Bronchial epithelial cell (primary cell): ENCODE data around the gene PKNOX2. TPM values are rescaled to one million over a fixed set of nuclear protein-coding genes. Genes with fewer than 3 reads are reported as not detected.

Experiments used
- DNase-seq: peaks from one replicate; pipeline ENCODE4 v3.0.0-alpha.2; 2010; ENCODE audit warnings: low read depth
- FAIRE-seq: peaks from 2 replicates; lab custom pipeline; 2011; peaks lifted over from hg19 to GRCh38; lab: Jason Lieb, UNC
- H3K27me3 ChIP-seq: 2 replicates; pipeline ENCODE4 v1.5.1; 2011; ENCODE audit warnings: low read length; ENCODE audit not compliant: control insufficient read depth, insufficient read depth
- H3K36me3 ChIP-seq: 2 replicates; pipeline ENCODE4 v1.5.1; 2011; ENCODE audit warnings: low read length; ENCODE audit not compliant: control insufficient read depth, insufficient read depth
- H3K4me3 ChIP-seq: 2 replicates; pipeline ENCODE4 v1.5.1; 2011; ENCODE audit warnings: mild to moderate bottlenecking, low read depth, low read length, control low read depth
- total RNA-seq: library from RNA; depleted of rRNA; stranded (reverse); fragments of >200 nt; gene quantifications from 2 replicates; pipeline ENCODE4 v1.2.1, GENCODE V29; 2014
- TF ChIP-seq, protein P1 (sequence below): IDR thresholded peaks from 2 replicates; pipeline ENCODE4 v1.5.1; 2011; ENCODE audit warnings: mild to moderate bottlenecking, moderate library complexity, low read length, control low read depth, inconsistent platforms; ENCODE audit not compliant: insufficient read depth, severe bottlenecking

PKNOX2 gene
- total RNA-seq, 1 donor from 2014 or later: not detected

GRCh38 chr11:125268611-125269010 lies 104.1 kb downstream of the PKNOX2 start:
- Histone ChIP-seq H3K4me3 (no peak overlapping the region), H3K36me3 (no peaks in the 10 kb centered on the region), H3K27me3 (no peaks in the 10 kb centered on the region)
- TF ChIP-seq, protein P1, sequence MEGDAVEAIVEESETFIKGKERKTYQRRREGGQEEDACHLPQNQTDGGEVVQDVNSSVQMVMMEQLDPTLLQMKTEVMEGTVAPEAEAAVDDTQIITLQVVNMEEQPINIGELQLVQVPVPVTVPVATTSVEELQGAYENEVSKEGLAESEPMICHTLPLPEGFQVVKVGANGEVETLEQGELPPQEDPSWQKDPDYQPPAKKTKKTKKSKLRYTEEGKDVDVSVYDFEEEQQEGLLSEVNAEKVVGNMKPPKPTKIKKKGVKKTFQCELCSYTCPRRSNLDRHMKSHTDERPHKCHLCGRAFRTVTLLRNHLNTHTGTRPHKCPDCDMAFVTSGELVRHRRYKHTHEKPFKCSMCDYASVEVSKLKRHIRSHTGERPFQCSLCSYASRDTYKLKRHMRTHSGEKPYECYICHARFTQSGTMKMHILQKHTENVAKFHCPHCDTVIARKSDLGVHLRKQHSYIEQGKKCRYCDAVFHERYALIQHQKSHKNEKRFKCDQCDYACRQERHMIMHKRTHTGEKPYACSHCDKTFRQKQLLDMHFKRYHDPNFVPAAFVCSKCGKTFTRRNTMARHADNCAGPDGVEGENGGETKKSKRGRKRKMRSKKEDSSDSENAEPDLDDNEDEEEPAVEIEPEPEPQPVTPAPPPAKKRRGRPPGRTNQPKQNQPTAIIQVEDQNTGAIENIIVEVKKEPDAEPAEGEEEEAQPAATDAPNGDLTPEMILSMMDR: no peak
- FAIRE-seq: no peak
- DNase-seq: no peak

- FAIRE-seq (no peak), DNase-seq (no peak)
- no peak overlapping the region for H3K4me3 ChIP-seq
- no peaks in the 10 kb centered on the region for H3K36me3 ChIP-seq
- TF ChIP-seq, protein P1: no peak
- no peaks in the 10 kb centered on the region for H3K27me3 ChIP-seq
These were observed 105.6 kb downstream of the PKNOX2 start for GRCh38 chr11:125270106-125270505.

- no peaks in the 10 kb centered on the region for H3K36me3 ChIP-seq
- DNase-seq: peak; percentile 2
- no peaks in the 10 kb centered on the region for H3K27me3 ChIP-seq
- H3K4me3 ChIP-seq: no peak overlapping the region
- TF ChIP-seq, protein P1: no peak
- FAIRE-seq: no peak
These were observed 106.2 kb downstream of the PKNOX2 start for GRCh38 chr11:125270711-125271110.

GRCh38 chr11:125271483-125272091 lies 107.0 kb downstream of the PKNOX2 start:
- Histone ChIP-seq H3K36me3 (no peaks in the 10 kb centered on the region), H3K4me3 (no peak overlapping the region), H3K27me3 (no peaks in the 10 kb centered on the region)
- FAIRE-seq (no peak), DNase-seq (no peak)
- TF ChIP-seq, protein P1: no peak

GRCh38 chr11:125272092-125272491 lies 107.5 kb downstream of the PKNOX2 start:
- no peaks in the 10 kb centered on the region for H3K27me3 ChIP-seq
- H3K4me3 ChIP-seq: no peak overlapping the region
- H3K36me3 ChIP-seq: no peaks in the 10 kb centered on the region
- DNase-seq (peak; percentile 74), FAIRE-seq (no peak)
- TF ChIP-seq, protein P1: no peak

DNA sequence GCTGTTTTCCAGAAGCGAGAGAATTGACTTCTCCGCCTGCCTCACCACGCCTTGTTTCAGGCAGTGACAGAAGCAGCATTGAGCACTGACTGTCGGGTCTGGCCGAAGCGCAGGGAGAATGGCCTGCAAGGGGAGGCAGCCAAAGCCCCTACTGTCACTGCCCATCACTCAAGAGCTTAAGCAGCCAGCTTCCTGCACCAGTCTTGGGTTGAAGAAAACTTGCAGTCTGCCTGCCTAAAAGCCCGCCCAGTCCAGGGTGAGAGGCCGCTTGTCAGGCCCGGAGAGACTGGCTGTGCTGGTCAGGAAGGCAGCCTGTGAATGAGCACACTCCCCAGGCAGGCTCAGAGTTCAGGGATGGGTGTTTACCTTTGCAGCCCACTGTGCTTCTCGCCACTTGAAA lies 108.3 kb downstream of the PKNOX2 start:
- H3K36me3 ChIP-seq: no peaks in the 10 kb centered on the region
- no peaks in the 10 kb centered on the region for H3K27me3 ChIP-seq
- FAIRE-seq: no peak

More for the DNA sequence above, 108.3 kb downstream of the PKNOX2 start:
- no peak overlapping the region for H3K4me3 ChIP-seq
- DNase-seq: no peak
- TF ChIP-seq, protein P1: no peak
